ENCODE measurements around the gene FLNA.

The FLNA gene

GRCh38 chrX:154334496-154334895, 39.9 kb downstream of the FLNA start:
- no peak for DNase-seq (ENCODE audit: low spot score)

- no peak for DNase-seq (ENCODE audit: low spot score)
Observed at GRCh38 chrX:154333837-154334271, 40.6 kb downstream of the FLNA start.

- no peak for DNase-seq (ENCODE audit: low spot score)
Observed at GRCh38 chrX:154333116-154333515, 41.3 kb downstream of the FLNA start.

GRCh38 chrX:154332561-154332960, 41.9 kb downstream of the FLNA start:
- DNase-seq (ENCODE audit: low spot score), result no peak

- DNase-seq (ENCODE audit: low spot score), result no peak
Observed at GRCh38 chrX:154329294-154329693, 45.1 kb downstream of the FLNA start.

- DNase-seq (ENCODE audit: low spot score), result no peak
Observed at GRCh38 chrX:154328646-154329045, 45.8 kb downstream of the FLNA start.

GRCh38 chrX:154327038-154327820, 47.2 kb downstream of the FLNA start:
- DNase-seq (ENCODE audit: low spot score), result no peak

GRCh38 chrX:154325541-154325940, 48.9 kb downstream of the FLNA start:
- no peak for DNase-seq (ENCODE audit: low spot score)

GRCh38 chrX:154323537-154323936, 50.9 kb downstream of the FLNA start:
- DNase-seq (ENCODE audit: low spot score), result no peak

- DNase-seq (ENCODE audit: low spot score), result no peak
Observed at GRCh38 chrX:154322890-154323289, 51.5 kb downstream of the FLNA start.

- no peak for DNase-seq (ENCODE audit: low spot score)
Observed at GRCh38 chrX:154321594-154321993, 52.8 kb downstream of the FLNA start.

GRCh38 chrX:154321152-154321551, 53.3 kb downstream of the FLNA start:
- no peak for DNase-seq (ENCODE audit: low spot score)

- DNase-seq (ENCODE audit: low spot score), result no peak
Observed at GRCh38 chrX:154320406-154320805, 54.0 kb downstream of the FLNA start.

- DNase-seq (ENCODE audit: low spot score), result peak; percentile 45
Observed at GRCh38 chrX:154317391-154317995, 56.9 kb downstream of the FLNA start.

GRCh38 chrX:154315416-154315815, 59.0 kb downstream of the FLNA start:
- no peak for DNase-seq (ENCODE audit: low spot score)

GRCh38 chrX:154313147-154313546, 61.3 kb downstream of the FLNA start:
- DNase-seq (ENCODE audit: low spot score), result no peak

GRCh38 chrX:154312116-154312515, 62.3 kb downstream of the FLNA start:
- DNase-seq (ENCODE audit: low spot score), result no peak

GRCh38 chrX:154310616-154311536, 63.6 kb downstream of the FLNA start:
- DNase-seq (ENCODE audit: low spot score), result peak; percentile 10

- no peak for DNase-seq (ENCODE audit: low spot score)
Observed at GRCh38 chrX:154309041-154309775, 65.2 kb downstream of the FLNA start.

- peak; percentile 55 for DNase-seq (ENCODE audit: low spot score)
Observed at GRCh38 chrX:154308108-154308946, 66.1 kb downstream of the FLNA start.

- DNase-seq (ENCODE audit: low spot score), result no peak
Observed at GRCh38 chrX:154307202-154307601, 67.2 kb downstream of the FLNA start.
